ENCODE results near the gene ADRA2C. TPM values are rescaled to one million over a fixed set of nuclear protein-coding genes. Genes with fewer than 3 reads are reported as not detected.

The ADRA2C gene
- total RNA-seq, 5 donors from 2014 or later (not counting 1 experiment from before 2014, with no cell fraction given), result 0.16 to 0.18 TPM; not detected in 3

GRCh38 chr4:3774253-3774883 lies 8.2 kb downstream of the ADRA2C start:
- no peaks in the 10 kb centered on the region for H3K4me1 Mint-ChIP-seq
- Histone ChIP-seq H3K36me3 (ENCODE audit: control insufficient read depth in 2 of 2, extremely low read depth in 1 of 2, insufficient read depth in 1 of 2, low read length in 1 of 2) (no peaks in the 10 kb centered on the region), H3K4me1 (ENCODE audit: control insufficient read depth in 1 of 2, extremely low read depth in 1 of 2, insufficient read depth in 2 of 2, low read length in 2 of 2) (no peaks in the 10 kb centered on the region), H3K27me3 (replicated peaks in 1 of 2; ENCODE audit: control insufficient read depth in 2 of 2, extremely low read depth in 1 of 2, insufficient read depth in 2 of 2, low read length in 1 of 2) (peaks cover 0 to 50% of the 10 kb centered on the region in 2 experiments), H3K4me3 (ENCODE audit: control insufficient read depth in 1 of 2, extremely low read depth in 1 of 2, low read length in 1 of 2) (no peak overlapping the region), H3K9me3 (no peaks in the 10 kb centered on the region), H3K27ac (ENCODE audit: low read length) (no peak overlapping the region)
- WGBS (ENCODE audit: insufficient coverage), result 88% methylated on average over 16 of the region's 19 CpGs
- no peaks in the 10 kb centered on the region for H3K36me3 Mint-ChIP-seq
- peaks cover 8 to 14% of the 10 kb centered on the region in 2 donors for H3K27me3 Mint-ChIP-seq
- POLR2A ChIA-PET, result no interaction called here
- DNase-seq, result no peak
- H3K9me3 Mint-ChIP-seq, result peaks cover 0 to 4% (median 0%) of the 10 kb centered on the region in 3 donors
- ATAC-seq (replicated peaks in 1 of 4), result no peak
- H3K4me3 Mint-ChIP-seq, result no peak overlapping the region
- no peak overlapping the region for H3K27ac Mint-ChIP-seq
- CTCF ChIA-PET, result no interaction called here

- ChIA-PET CTCF (no interaction called here), POLR2A (no interaction called here)
- no peak overlapping the region for H3K4me3 Mint-ChIP-seq
- Histone ChIP-seq H3K36me3 (ENCODE audit: control insufficient read depth in 2 of 2, extremely low read depth in 1 of 2, insufficient read depth in 1 of 2, low read length in 1 of 2) (no peaks in the 10 kb centered on the region), H3K4me3 (ENCODE audit: control insufficient read depth in 1 of 2, extremely low read depth in 1 of 2, low read length in 1 of 2) (no peak overlapping the region), H3K4me1 (ENCODE audit: control insufficient read depth in 1 of 2, extremely low read depth in 1 of 2, insufficient read depth in 2 of 2, low read length in 2 of 2) (no peaks in the 10 kb centered on the region), H3K27me3 (replicated peaks in 1 of 2; ENCODE audit: control insufficient read depth in 2 of 2, extremely low read depth in 1 of 2, insufficient read depth in 2 of 2, low read length in 1 of 2) (peaks cover 0 to 44% of the 10 kb centered on the region in 2 experiments), H3K9me3 (no peaks in the 10 kb centered on the region), H3K27ac (ENCODE audit: low read length) (no peak overlapping the region)
- peaks cover 0 to 4% (median 0%) of the 10 kb centered on the region in 3 donors for H3K9me3 Mint-ChIP-seq
- no peak for ATAC-seq (replicated peaks in 1 of 4)
- no peaks in the 10 kb centered on the region for H3K36me3 Mint-ChIP-seq
- no peaks in the 10 kb centered on the region for H3K4me1 Mint-ChIP-seq
- WGBS (ENCODE audit: insufficient coverage), result 52% methylated on average over 11 of the region's 16 CpGs
- DNase-seq, result no peak
- peaks cover 8 to 9% of the 10 kb centered on the region in 2 donors for H3K27me3 Mint-ChIP-seq
- H3K27ac Mint-ChIP-seq, result no peak overlapping the region
These were observed 8.8 kb downstream of the ADRA2C start for GRCh38 chr4:3775005-3775404.

- peaks cover 0 to 4% (median 0%) of the 10 kb centered on the region in 3 donors for H3K9me3 Mint-ChIP-seq
- no peak overlapping the region for H3K4me3 Mint-ChIP-seq
- ChIA-PET CTCF (no interaction called here), POLR2A (no interaction called here)
- no peaks in the 10 kb centered on the region for H3K4me1 Mint-ChIP-seq
- no peak for ATAC-seq (replicated peaks in 1 of 4)
- no peaks in the 10 kb centered on the region for H3K36me3 Mint-ChIP-seq
- Histone ChIP-seq H3K9me3 (no peaks in the 10 kb centered on the region), H3K27ac (ENCODE audit: low read length) (no peak overlapping the region), H3K4me1 (ENCODE audit: control insufficient read depth in 1 of 2, extremely low read depth in 1 of 2, insufficient read depth in 2 of 2, low read length in 2 of 2) (no peaks in the 10 kb centered on the region), H3K36me3 (ENCODE audit: control insufficient read depth in 2 of 2, extremely low read depth in 1 of 2, insufficient read depth in 1 of 2, low read length in 1 of 2) (no peaks in the 10 kb centered on the region), H3K27me3 (replicated peaks in 1 of 2; ENCODE audit: control insufficient read depth in 2 of 2, extremely low read depth in 1 of 2, insufficient read depth in 2 of 2, low read length in 1 of 2) (peaks cover 0 to 42% of the 10 kb centered on the region in 2 experiments), H3K4me3 (ENCODE audit: control insufficient read depth in 1 of 2, extremely low read depth in 1 of 2, low read length in 1 of 2) (no peak overlapping the region)
- DNase-seq, result no peak
- no CpG with 5 or more reads among the region's 4 CpGs for WGBS (ENCODE audit: insufficient coverage)
- no peak overlapping the region for H3K27ac Mint-ChIP-seq
- peaks cover 6 to 8% of the 10 kb centered on the region in 2 donors for H3K27me3 Mint-ChIP-seq
These were observed 9.4 kb downstream of the ADRA2C start for GRCh38 chr4:3775576-3775975.

- H3K9me3 ChIP-seq, result no peaks in the 10 kb centered on the region
- no peak overlapping the region for H3K27ac Mint-ChIP-seq
These were observed 10.2 kb downstream of the ADRA2C start for GRCh38 chr4:3776166-3777032.

GRCh38 chr4:3777033-3777390 lies 10.8 kb downstream of the ADRA2C start:
- Histone ChIP-seq H3K9me3 (no peaks in the 10 kb centered on the region), H3K27ac (ENCODE audit: low read length) (no peak overlapping the region), H3K27me3 (replicated peaks in 1 of 2; ENCODE audit: control insufficient read depth in 2 of 2, extremely low read depth in 1 of 2, insufficient read depth in 2 of 2, low read length in 1 of 2) (peaks cover 0 to 40% of the 10 kb centered on the region in 2 experiments), H3K4me1 (ENCODE audit: control insufficient read depth in 1 of 2, extremely low read depth in 1 of 2, insufficient read depth in 2 of 2, low read length in 2 of 2) (no peaks in the 10 kb centered on the region), H3K4me3 (ENCODE audit: control insufficient read depth in 1 of 2, extremely low read depth in 1 of 2, low read length in 1 of 2) (no peak overlapping the region), H3K36me3 (ENCODE audit: control insufficient read depth in 2 of 2, extremely low read depth in 1 of 2, insufficient read depth in 1 of 2, low read length in 1 of 2) (no peaks in the 10 kb centered on the region)
- H3K9me3 Mint-ChIP-seq, result peaks cover 0 to 4% (median 0%) of the 10 kb centered on the region in 3 donors
- no peak overlapping the region for H3K4me3 Mint-ChIP-seq
- H3K36me3 Mint-ChIP-seq, result no peaks in the 10 kb centered on the region
- WGBS (ENCODE audit: insufficient coverage), result 81% methylated on average over 3 of the region's 5 CpGs
- POLR2A ChIA-PET, result no interaction called here
- peaks cover 0 to 4% of the 10 kb centered on the region in 2 donors for H3K27me3 Mint-ChIP-seq
- DNase-seq, result no peak
- ATAC-seq (replicated peaks in 1 of 4), result no peak
- H3K4me1 Mint-ChIP-seq, result no peaks in the 10 kb centered on the region
- H3K27ac Mint-ChIP-seq, result no peak overlapping the region
- CTCF ChIA-PET, result no interaction called here

More at GRCh38 chr4:3776166-3777032, 10.2 kb downstream of the ADRA2C start:
- H3K4me3 Mint-ChIP-seq, result no peak overlapping the region
- 75% methylated on average over 22 of the region's 22 CpGs for WGBS (ENCODE audit: insufficient coverage)
- POLR2A ChIA-PET, result no interaction called here
- peaks cover 0 to 37% of the 10 kb centered on the region in 2 experiments for H3K27me3 ChIP-seq (replicated peaks in 1 of 2; ENCODE audit: control insufficient read depth in 2 of 2, extremely low read depth in 1 of 2, insufficient read depth in 2 of 2, low read length in 1 of 2)
- H3K4me1 Mint-ChIP-seq, result no peaks in the 10 kb centered on the region
- peaks cover 0 to 4% (median 0%) of the 10 kb centered on the region in 3 donors for H3K9me3 Mint-ChIP-seq
- no peaks in the 10 kb centered on the region for H3K36me3 ChIP-seq (ENCODE audit: control insufficient read depth in 2 of 2, extremely low read depth in 1 of 2, insufficient read depth in 1 of 2, low read length in 1 of 2)
- H3K27ac ChIP-seq (ENCODE audit: low read length), result no peak overlapping the region
- no peaks in the 10 kb centered on the region for H3K36me3 Mint-ChIP-seq
- CTCF ChIA-PET, result no interaction called here
- H3K27me3 Mint-ChIP-seq, result peaks cover 4 to 5% of the 10 kb centered on the region in 2 donors
- no peak for ATAC-seq (replicated peaks in 1 of 4)
- DNase-seq, result no peak
- H3K4me1 ChIP-seq (ENCODE audit: control insufficient read depth in 1 of 2, extremely low read depth in 1 of 2, insufficient read depth in 2 of 2, low read length in 2 of 2), result no peaks in the 10 kb centered on the region
- H3K4me3 ChIP-seq (ENCODE audit: control insufficient read depth in 1 of 2, extremely low read depth in 1 of 2, low read length in 1 of 2), result no peak overlapping the region

- POLR2A ChIA-PET, result no interaction called here
- H3K4me1 Mint-ChIP-seq, result no peaks in the 10 kb centered on the region
- CTCF ChIA-PET, result no interaction called here
- H3K27me3 ChIP-seq (replicated peaks in 1 of 2; ENCODE audit: control insufficient read depth in 2 of 2, extremely low read depth in 1 of 2, insufficient read depth in 2 of 2, low read length in 1 of 2), result peaks cover 0 to 41% of the 10 kb centered on the region in 2 experiments
- DNase-seq (no peak), ATAC-seq (replicated peaks in 1 of 4) (no peak)
- no peaks in the 10 kb centered on the region for H3K9me3 ChIP-seq
- no peaks in the 10 kb centered on the region for H3K4me1 ChIP-seq (ENCODE audit: control insufficient read depth in 1 of 2, extremely low read depth in 1 of 2, insufficient read depth in 2 of 2, low read length in 2 of 2)
- 77% methylated on average over 13 of the region's 13 CpGs for WGBS (ENCODE audit: insufficient coverage)
- peaks cover 0 to 4% of the 10 kb centered on the region in 2 donors for H3K27me3 Mint-ChIP-seq
- H3K9me3 Mint-ChIP-seq, result peaks cover 0 to 4% (median 0%) of the 10 kb centered on the region in 3 donors
- no peak overlapping the region for H3K4me3 ChIP-seq (ENCODE audit: control insufficient read depth in 1 of 2, extremely low read depth in 1 of 2, low read length in 1 of 2)
- no peak overlapping the region for H3K27ac Mint-ChIP-seq
- no peak overlapping the region for H3K27ac ChIP-seq (ENCODE audit: low read length)
- no peaks in the 10 kb centered on the region for H3K36me3 ChIP-seq (ENCODE audit: control insufficient read depth in 2 of 2, extremely low read depth in 1 of 2, insufficient read depth in 1 of 2, low read length in 1 of 2)
- no peak overlapping the region for H3K4me3 Mint-ChIP-seq
- H3K36me3 Mint-ChIP-seq, result no peaks in the 10 kb centered on the region
These were observed 11.5 kb downstream of the ADRA2C start for GRCh38 chr4:3777669-3778068.

All from T-cell (primary cell).